OCI-LY1 (cell line): ENCODE results near the gene ACVR2A.

ENCODE experiments used
- CTCF ChIP-seq: fragments of 200-600 bp; sonication (generic), shearing (Covaris generic); IDR thresholded peaks from 2 replicates; pipeline ENCODE4 v1.5.1; 2017; ENCODE audit warnings: mild to moderate bottlenecking, antibody characterized with exemption, low read length, moderate library complexity, mixed read lengths
- EZH2 ChIP-seq: fragments of 200-600 bp; sonication (generic), shearing (Covaris generic); IDR thresholded peaks from 2 replicates; pipeline ENCODE4 v1.8.0; 2017; ENCODE audit warnings: borderline replicate concordance, mixed run types, mild to moderate bottlenecking, antibody characterized with exemption, low read length, moderate library complexity, mixed read lengths

DNA sequence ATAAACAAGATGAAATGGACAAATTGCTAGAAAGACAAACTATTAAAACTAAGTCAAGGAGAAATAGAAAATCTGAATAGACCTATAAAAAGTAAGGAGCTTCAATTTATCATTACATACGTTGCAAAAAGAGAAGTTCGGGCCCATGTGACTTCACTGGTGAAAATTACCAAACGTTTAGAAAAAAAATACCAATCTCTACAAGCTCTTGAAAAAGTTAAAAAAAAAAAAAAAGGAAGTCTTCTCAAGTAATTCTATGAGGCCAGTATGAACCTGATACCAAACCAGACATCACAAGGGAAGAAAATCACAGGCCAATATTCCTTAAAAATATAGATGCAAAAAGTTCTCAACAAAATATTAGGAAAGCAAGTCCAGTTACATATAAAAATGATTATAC, 20.2 kb upstream of the ACVR2A start:
- TF ChIP-seq CTCF: no peak
- TF ChIP-seq EZH2: no peak
